A204.1 (cell line): ENCODE results near the gene TNRC6B.
"Not testable (repeated sequence)": the region's sequence is repeated elsewhere in the genome, so short reads cannot be mapped to it uniquely, and the experiment has no call there.

Experiments used
- FAIRE-seq: peaks from 2 replicates; lab custom pipeline; 2012; peaks lifted over from hg19 to GRCh38; lab: Jason Lieb, UNC

The TNRC6B gene

GRCh38 chr22:40183603-40184002 is 5.9 kb downstream of the TNRC6B start:
- FAIRE-seq = not testable (repeated sequence)

DNA sequence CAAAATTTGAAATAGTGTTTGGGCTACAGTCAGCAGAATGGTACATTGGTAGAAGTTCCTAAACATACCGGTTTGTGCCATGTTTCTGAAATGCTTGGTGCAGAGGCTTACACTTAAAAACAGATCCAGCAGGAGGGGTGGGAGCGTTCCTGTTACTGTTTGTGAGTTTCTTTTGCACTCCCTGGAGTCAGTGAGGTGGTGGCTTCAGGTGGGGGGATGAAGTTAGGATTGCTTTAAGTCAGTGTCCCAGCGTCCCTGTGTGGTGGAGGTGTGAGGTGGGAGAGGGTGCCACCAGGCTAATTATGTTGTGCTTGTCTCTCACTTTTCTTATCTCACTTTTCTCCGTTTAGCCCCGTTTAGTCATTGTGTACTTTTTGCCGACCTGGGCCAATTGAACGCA is 9.7 kb downstream of the TNRC6B start:
- FAIRE-seq = no peak

GRCh38 chr22:40189997-40190396 is 12.3 kb downstream of the TNRC6B start:
- FAIRE-seq = no peak

GRCh38 chr22:40190501-40190900 is 12.8 kb downstream of the TNRC6B start:
- FAIRE-seq = no peak

DNA sequence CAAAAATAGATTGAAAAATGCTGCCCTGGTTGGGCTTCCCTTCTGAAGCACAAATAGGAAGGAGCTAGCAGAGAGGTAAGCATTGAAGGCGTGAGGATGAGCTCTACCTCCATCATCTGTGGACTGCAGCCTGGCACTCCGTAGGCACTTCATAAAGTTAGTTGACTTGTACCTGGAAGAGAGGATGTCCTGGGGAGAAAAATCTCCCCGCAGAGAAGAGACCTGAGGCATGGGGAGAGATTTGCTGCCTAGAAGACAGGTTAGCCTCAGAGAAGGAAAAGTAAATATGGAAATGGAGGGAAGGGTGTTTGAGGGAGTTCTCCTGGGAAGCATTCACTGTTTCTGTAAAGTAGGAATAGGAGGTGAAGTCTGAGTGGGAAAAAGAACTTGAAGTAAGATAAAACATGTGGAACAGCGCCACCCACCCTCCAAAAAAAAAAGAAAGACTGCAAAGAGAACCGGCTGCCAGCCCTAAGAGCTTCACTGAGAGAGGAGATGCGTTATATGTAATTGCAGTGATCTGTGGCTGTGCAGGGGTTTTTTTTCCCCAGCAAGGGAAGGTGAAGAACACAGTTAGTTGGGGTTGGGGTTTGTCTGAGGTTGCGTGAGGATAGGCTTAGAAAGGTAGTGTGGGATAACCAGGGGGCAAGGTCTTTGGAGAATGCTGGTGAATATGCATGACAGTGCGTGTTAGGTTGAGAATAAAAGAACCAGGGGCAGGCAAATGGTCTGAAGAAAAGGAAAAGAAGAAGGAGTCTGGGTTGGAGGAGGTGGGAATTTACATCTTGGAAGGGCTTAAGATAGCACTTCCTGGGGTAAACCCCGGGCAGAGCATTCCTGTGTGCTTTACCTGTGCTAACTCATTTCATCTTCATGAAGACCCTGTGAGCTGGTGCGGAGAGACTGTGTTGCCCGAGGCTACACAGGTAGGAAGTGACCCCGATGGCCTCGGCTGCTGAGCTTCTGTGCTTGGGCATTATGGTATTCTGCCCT is 16.0 kb downstream of the TNRC6B start:
- FAIRE-seq = peak; percentile 90

GRCh38 chr22:40194656-40195055 is 16.9 kb downstream of the TNRC6B start:
- FAIRE-seq = no peak

- no peak for FAIRE-seq
Measured at GRCh38 chr22:40196628-40197360, 19.1 kb downstream of the TNRC6B start.

GRCh38 chr22:40197421-40197820 is 19.7 kb downstream of the TNRC6B start:
- FAIRE-seq = not testable (repeated sequence)

DNA sequence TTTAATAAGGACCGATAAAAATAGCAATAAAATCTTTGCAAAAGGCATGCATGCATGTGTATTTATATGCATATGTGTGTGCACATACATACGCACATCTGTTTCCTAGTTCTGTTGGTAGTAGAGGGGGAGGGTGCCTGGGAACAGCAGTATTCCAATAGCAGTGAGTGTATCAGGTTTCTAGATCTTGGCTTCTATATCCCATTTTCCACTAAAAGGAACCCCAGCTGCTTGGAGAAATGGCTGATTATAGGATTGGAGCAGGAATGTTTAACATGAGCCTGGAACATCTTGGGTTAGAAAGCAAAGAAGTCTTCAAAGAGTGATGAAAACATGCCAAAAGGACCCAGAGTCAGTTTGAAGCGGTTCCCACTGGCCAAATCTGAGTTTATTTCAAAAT is 21.0 kb downstream of the TNRC6B start:
- FAIRE-seq = no peak

GRCh38 chr22:40199223-40199622 is 21.5 kb downstream of the TNRC6B start:
- no peak for FAIRE-seq

GRCh38 chr22:40199852-40200251 is 22.1 kb downstream of the TNRC6B start:
- no peak for FAIRE-seq

GRCh38 chr22:40200795-40201530 is 23.2 kb downstream of the TNRC6B start:
- FAIRE-seq = no peak

- FAIRE-seq = no peak
Measured at GRCh38 chr22:40202225-40202944, 24.7 kb downstream of the TNRC6B start.

DNA sequence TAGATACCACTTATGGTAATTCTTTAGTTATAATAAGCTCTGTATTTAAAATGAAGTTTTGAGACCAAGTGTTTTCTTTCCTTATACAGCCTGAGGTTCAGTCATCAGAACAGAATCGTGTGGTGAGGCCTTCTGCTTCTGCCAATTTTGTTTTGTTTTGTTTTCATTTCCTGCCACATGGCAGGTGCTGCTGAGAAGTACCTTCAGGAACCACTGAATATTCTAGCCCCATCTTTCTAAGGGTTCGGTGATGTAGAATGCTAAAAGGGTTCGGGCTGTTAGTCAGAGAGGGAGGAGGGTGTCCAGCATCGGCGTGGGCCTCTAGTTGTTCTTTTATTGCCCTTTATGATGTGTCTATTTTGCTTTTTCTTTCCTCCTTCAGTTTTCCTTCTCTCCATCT is 25.8 kb downstream of the TNRC6B start:
- no peak for FAIRE-seq

- FAIRE-seq = no peak
Measured at GRCh38 chr22:40204321-40205116, 26.8 kb downstream of the TNRC6B start.

GRCh38 chr22:40206561-40206960 is 28.8 kb downstream of the TNRC6B start:
- no peak for FAIRE-seq

- no peak for FAIRE-seq
Measured at GRCh38 chr22:40210818-40211217, 33.1 kb downstream of the TNRC6B start.

DNA sequence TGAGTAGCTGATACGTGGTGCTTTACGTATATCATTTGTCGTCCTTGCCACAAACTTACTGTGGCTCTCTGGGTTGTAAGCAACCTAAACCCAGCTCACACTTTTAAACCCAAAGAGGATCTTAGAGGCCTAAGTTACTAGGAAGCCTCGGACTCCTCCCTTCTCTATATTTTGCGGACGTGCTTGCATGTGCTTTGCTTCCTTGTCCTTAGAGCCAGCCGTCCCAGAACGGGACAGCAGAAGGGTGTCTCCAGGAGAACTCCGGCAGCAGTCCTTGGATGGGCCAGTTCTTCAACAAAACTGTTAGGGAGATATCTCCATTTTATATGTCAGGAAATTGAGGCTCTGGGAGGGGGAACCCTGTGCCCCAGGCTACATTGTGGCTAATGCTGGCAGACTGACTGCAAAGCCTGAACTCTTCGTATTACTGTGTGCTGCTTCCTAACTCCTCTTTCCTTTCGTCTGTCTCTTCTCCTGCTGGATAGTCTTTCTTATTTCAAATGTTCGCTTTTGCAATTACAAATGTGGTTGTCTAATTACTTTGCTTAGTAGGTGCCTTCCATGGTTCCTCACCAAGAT is 33.8 kb downstream of the TNRC6B start:
- no peak for FAIRE-seq

DNA sequence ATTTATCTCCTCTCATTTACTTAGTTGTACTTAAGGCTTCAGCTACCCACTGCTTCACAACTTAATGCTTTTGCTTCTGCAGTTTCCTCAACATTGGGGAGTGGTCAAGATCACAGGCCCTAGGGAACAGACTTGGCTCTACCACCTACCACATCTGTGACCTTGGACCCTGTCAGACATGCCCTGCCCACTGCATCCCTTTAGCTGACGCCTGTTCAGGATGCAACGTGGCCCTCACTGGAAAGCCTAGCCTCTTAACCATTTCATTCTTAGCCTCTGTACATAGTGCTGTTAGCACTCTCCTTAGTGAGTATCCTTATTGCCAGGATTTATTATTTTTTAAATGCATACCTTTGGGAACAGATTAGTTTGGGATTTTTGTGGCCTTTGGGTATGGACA is 34.4 kb downstream of the TNRC6B start:
- no peak for FAIRE-seq

- no peak for FAIRE-seq
Measured at GRCh38 chr22:40213478-40213877, 35.8 kb downstream of the TNRC6B start.

- no peak for FAIRE-seq
Measured at GRCh38 chr22:40215266-40215665, 37.5 kb downstream of the TNRC6B start.
